Breast epithelium (tissue), 3 donors: ENCODE data around the gene EIPR1.

Experiments
- POLR2AphosphoS5 ChIP-seq, 3 donors: sonication (generic); formaldehyde crosslinking; IDR thresholded peaks; one replicate each; pipeline ENCODE4 v1.6.1; 2017; ENCODE audit warnings: antibody characterized with exemption in 3 of 3
- TF ChIP-seq, protein P1 (sequence below), 3 donors: fragments of 450-650 bp; IDR thresholded peaks; one replicate each; pipeline ENCODE4 v1.5.1; 2016 to 2017; ENCODE audit warnings: antibody characterized with exemption in 3 of 3, mild to moderate bottlenecking in 3 of 3, moderate library complexity in 3 of 3

DNA sequence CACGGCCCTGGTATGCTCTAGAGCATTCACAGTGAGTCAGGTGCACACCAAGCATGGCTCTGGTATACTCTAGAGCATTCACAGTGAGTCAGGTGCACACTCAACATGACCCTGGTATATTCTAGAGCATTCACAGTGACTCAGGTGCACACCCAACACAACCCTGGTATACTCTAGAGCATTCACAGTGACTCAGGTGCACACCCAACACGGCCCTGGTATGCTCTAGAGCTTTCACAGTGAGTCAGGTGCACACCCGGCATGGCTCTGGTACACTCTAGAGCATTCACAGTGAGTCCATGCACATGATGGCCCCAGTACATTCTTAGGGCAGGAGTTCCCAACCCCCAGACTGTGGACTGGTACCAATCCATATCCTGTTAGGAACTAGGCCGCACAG lies 158.1 kb downstream of the EIPR1 start:
- TF ChIP-seq POLR2AphosphoS5 (IDR thresholded peaks at IDR 0.05) = no peak
- TF ChIP-seq, protein P1, sequence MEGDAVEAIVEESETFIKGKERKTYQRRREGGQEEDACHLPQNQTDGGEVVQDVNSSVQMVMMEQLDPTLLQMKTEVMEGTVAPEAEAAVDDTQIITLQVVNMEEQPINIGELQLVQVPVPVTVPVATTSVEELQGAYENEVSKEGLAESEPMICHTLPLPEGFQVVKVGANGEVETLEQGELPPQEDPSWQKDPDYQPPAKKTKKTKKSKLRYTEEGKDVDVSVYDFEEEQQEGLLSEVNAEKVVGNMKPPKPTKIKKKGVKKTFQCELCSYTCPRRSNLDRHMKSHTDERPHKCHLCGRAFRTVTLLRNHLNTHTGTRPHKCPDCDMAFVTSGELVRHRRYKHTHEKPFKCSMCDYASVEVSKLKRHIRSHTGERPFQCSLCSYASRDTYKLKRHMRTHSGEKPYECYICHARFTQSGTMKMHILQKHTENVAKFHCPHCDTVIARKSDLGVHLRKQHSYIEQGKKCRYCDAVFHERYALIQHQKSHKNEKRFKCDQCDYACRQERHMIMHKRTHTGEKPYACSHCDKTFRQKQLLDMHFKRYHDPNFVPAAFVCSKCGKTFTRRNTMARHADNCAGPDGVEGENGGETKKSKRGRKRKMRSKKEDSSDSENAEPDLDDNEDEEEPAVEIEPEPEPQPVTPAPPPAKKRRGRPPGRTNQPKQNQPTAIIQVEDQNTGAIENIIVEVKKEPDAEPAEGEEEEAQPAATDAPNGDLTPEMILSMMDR (IDR thresholded peaks at IDR 0.05) = no peak
